ENCODE results near the gene PRDM12. TPM values are rescaled to one million over a fixed set of nuclear protein-coding genes. Genes with fewer than 3 reads are reported as not detected.

The PRDM12 gene
- total and polyA plus RNA-seq, 2 of the 8 experiments (the other 6 are each of a cell fraction or from before 2014, with no cell fraction given), result 0.14 to 0.22 TPM

DNA sequence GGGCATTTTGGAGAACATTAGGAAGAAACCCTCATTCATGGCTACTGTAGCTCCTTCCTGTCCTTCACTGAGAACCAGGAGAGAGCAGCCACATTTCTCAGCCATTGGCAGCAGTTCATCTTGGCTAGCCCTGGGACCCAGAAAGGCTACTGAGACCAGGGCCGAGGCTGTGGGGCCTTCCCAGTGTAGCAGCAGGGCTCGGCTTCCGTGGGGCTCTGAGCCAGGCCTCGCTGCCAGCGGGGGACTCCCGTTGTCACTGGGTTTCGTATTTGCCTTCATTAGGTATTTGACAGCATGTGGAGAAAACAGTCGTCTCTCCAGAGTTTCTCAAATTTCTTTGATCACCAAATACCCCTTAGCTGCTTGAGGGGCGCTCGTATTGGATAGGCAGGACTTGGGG lies 37.3 kb upstream of the PRDM12 start:
- H4K20me1 ChIP-seq (replicated peaks in 1 of 2; ENCODE audit: control insufficient read depth in 1 of 2, insufficient read depth in 2 of 2, low read length in 2 of 2), result peaks cover 0 to 7% of the 10 kb centered on the region in 2 experiments
- no peak overlapping the region for H2AFZ ChIP-seq (ENCODE audit: low read length)
- no peaks in the 10 kb centered on the region for H3K27me3 ChIP-seq (replicated peaks in 1 of 4; ENCODE audit: control insufficient read depth in 3 of 4, extremely low read depth in 1 of 4, insufficient read depth in 3 of 4, low read length in 3 of 4)
- H3K27ac ChIP-seq (ENCODE audit: low read depth, low read length), result no peak overlapping the region; the same call in 1 of the 2 replicates
- no peak for FAIRE-seq
- H3K14ac ChIP-seq (ENCODE audit: insufficient read length), result no peak overlapping the region
- H3K18ac ChIP-seq (ENCODE audit: extremely low read depth, low read length), result no peak overlapping the region
- H3K56ac ChIP-seq (replicated peaks; ENCODE audit: insufficient read length, low read depth, low read length), result no peak overlapping the region
- no peak overlapping the region for H4K5ac ChIP-seq (ENCODE audit: insufficient read length, low read depth, low read length)
- H2BK15ac ChIP-seq (ENCODE audit: low read length), result no peak overlapping the region
- no peaks in the 10 kb centered on the region for H3K23me2 ChIP-seq (ENCODE audit: low read depth, low read length)
- no peak overlapping the region for H4K91ac ChIP-seq (replicated peaks; ENCODE audit: insufficient read length, low read length)
- no peak overlapping the region for H3K4me3 ChIP-seq (ENCODE audit: extremely low read depth in 1 of 4, insufficient read depth in 2 of 4, low read depth in 3 of 4, low read length in 4 of 4)
- H3K79me1 ChIP-seq (ENCODE audit: low read depth, low read length), result peaks cover 5% of the 10 kb centered on the region
- no peak overlapping the region for H3K4me2 ChIP-seq (ENCODE audit: insufficient read depth in 1 of 2, low read depth in 2 of 2, low read length in 2 of 2)
- CTCF ChIA-PET (ENCODE audit: partially characterized antibody), result interaction anchor here (1.2 to 6.7 kb wide), 10 partner anchors 10 to 166 kb away, joined by 3 to 30 read pairs (median 4); no protein-coding TSS in a partner anchor
- no peaks in the 10 kb centered on the region for H3K79me2 ChIP-seq (ENCODE audit: control insufficient read depth in 1 of 2, insufficient read depth in 2 of 2, low read length in 2 of 2)
- no peak overlapping the region; the same call in 1 of the 2 replicates for H2BK5ac ChIP-seq (ENCODE audit: low read depth, low read length)
- H2AK5ac ChIP-seq (ENCODE audit: low read depth, low read length), result no peak overlapping the region
- no peak overlapping the region; a peak in 1 of 7 replicates for H3K9ac ChIP-seq (replicated peaks in 1 of 4; ENCODE audit: extremely low read depth in 1 of 4, low read depth in 3 of 4, low read length in 3 of 4)
- no peak overlapping the region for H2BK12ac ChIP-seq (ENCODE audit: low read depth, low read length)
- no peaks in the 10 kb centered on the region for H3K9me3 ChIP-seq (ENCODE audit: insufficient read depth in 2 of 2, low read depth in 1 of 2, low read length in 1 of 2)
- no peak for DNase-seq (ENCODE audit: low read depth in 1 of 2, low spot score in 2 of 2)
- H3K23ac ChIP-seq (ENCODE audit: insufficient read length), result no peak overlapping the region
- 97% methylated on average over 10 of the region's 10 CpGs; no CpG with 5 or more reads in 1 of the 2 experiments for WGBS, 2 experiments (ENCODE audit: extremely low coverage in 1 of 2, insufficient coverage in 1 of 2, insufficient read length in 1 of 2, insufficient replicate concordance in 2 of 2, low coverage in 1 of 2, low lambda C conversion rate in 2 of 2, missing lambda C conversion rate in 1 of 2)
- no peak overlapping the region for H2BK120ac ChIP-seq (replicated peaks; ENCODE audit: low read depth, low read length)
- no peak overlapping the region for H2BK20ac ChIP-seq (ENCODE audit: low read length)
- peaks cover 16 to 66% (median 50%) of the 10 kb centered on the region in 4 experiments for H3K36me3 ChIP-seq (ENCODE audit: control insufficient read depth in 2 of 4, insufficient read depth in 4 of 4, low read length in 3 of 4)
- H4K8ac ChIP-seq (ENCODE audit: extremely low read depth, insufficient read depth, low read length), result no peak overlapping the region
- no peak overlapping the region for H3K4ac ChIP-seq (replicated peaks; ENCODE audit: insufficient read length, low read depth, low read length)
- H3K4me1 ChIP-seq (replicated peaks in 1 of 4; ENCODE audit: control insufficient read depth in 3 of 4, insufficient read depth in 4 of 4, low read length in 3 of 4), result peaks cover 12 to 27% (median 18%) of the 10 kb centered on the region in 4 experiments
- POLR2A ChIA-PET (ENCODE audit: partially characterized antibody), result interaction anchor here (1.3 to 1.5 kb wide), 2 partner anchors 9 to 11 kb away, joined by 4 to 5 read pairs; no protein-coding TSS in a partner anchor
- TF ChIP-seq, protein P1, sequence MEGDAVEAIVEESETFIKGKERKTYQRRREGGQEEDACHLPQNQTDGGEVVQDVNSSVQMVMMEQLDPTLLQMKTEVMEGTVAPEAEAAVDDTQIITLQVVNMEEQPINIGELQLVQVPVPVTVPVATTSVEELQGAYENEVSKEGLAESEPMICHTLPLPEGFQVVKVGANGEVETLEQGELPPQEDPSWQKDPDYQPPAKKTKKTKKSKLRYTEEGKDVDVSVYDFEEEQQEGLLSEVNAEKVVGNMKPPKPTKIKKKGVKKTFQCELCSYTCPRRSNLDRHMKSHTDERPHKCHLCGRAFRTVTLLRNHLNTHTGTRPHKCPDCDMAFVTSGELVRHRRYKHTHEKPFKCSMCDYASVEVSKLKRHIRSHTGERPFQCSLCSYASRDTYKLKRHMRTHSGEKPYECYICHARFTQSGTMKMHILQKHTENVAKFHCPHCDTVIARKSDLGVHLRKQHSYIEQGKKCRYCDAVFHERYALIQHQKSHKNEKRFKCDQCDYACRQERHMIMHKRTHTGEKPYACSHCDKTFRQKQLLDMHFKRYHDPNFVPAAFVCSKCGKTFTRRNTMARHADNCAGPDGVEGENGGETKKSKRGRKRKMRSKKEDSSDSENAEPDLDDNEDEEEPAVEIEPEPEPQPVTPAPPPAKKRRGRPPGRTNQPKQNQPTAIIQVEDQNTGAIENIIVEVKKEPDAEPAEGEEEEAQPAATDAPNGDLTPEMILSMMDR (IDR thresholded peaks at IDR 0.05; ENCODE audit: control extremely low read depth in 1 of 3, insufficient read depth in 1 of 3, low read depth in 1 of 3, low read length in 3 of 3), result no peak
- TF ChIP-seq EZH2 (IDR thresholded peaks at IDR 0.05; ENCODE audit: low read depth, low read length, severe bottlenecking) (no peak), ASH2L (IDR thresholded peaks at IDR 0.05; ENCODE audit: low read length) (no peak), HDAC2 (IDR thresholded peaks at IDR 0.05; ENCODE audit: borderline replicate concordance in 1 of 2, low read depth in 2 of 2, low read length in 2 of 2) (no peak), KDM5A (IDR thresholded peaks at IDR 0.05; ENCODE audit: low read length) (no peak), NRF1 (IDR thresholded peaks at IDR 0.05; ENCODE audit: low read depth, low read length) (no peak), NANOG (IDR thresholded peaks at IDR 0.05; ENCODE audit: insufficient read depth, low read depth, low read length, poor library complexity, severe bottlenecking) (no peak)
- TF ChIP-seq, protein P2, sequence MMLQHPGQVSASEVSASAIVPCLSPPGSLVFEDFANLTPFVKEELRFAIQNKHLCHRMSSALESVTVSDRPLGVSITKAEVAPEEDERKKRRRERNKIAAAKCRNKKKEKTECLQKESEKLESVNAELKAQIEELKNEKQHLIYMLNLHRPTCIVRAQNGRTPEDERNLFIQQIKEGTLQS (IDR thresholded peaks at IDR 0.05; ENCODE audit: insufficient read depth, low read depth, low read length), result no peak
- TF ChIP-seq, protein P3, sequence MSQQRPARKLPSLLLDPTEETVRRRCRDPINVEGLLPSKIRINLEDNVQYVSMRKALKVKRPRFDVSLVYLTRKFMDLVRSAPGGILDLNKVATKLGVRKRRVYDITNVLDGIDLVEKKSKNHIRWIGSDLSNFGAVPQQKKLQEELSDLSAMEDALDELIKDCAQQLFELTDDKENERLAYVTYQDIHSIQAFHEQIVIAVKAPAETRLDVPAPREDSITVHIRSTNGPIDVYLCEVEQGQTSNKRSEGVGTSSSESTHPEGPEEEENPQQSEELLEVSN (IDR thresholded peaks at IDR 0.05), result no peak
